Right lobe of liver (tissue), 6 donors: ENCODE data around the gene ADAMTS6. TPM values are rescaled to one million over a fixed set of nuclear protein-coding genes. Genes with fewer than 3 reads are reported as not detected.
A peak's percentile ranks its signal among the peaks of the same experiment; 100 is the strongest.

Experiments
- ATAC-seq, 4 donors: fragments of 200-7000 bp; cut with Tn5 transposase; one replicate each; pipeline ENCODE4 v1.9.1; 2020; ENCODE audit warnings: mild to moderate bottlenecking in 4 of 4, moderate library complexity in 4 of 4
- DNase-seq, 3 donors: peaks; one replicate each; pipeline ENCODE4 v3.0.0-alpha.2; 2020
- H3K27ac ChIP-seq, 3 donors: fragments of 200-600 bp; one replicate each; pipeline ENCODE4 v1.8.0; 2022
- H3K27me3 ChIP-seq, 2 donors: fragments of 200-600 bp; one replicate each; pipeline ENCODE4 v1.8.0; 2022
- H3K36me3 ChIP-seq, 4 donors: fragments of 200-600 bp; sonication (generic) in 1 of 4; one replicate each; pipeline versions ENCODE4 v1.5.1 to v1.8.0; 2017 to 2022; ENCODE audit warnings: control low read depth in 1 of 4
- H3K4me1 ChIP-seq, 4 donors: fragments of 200-600 bp; sonication (generic) in 1 of 4; one replicate each; pipeline versions ENCODE4 v1.5.1 to v1.8.0; 2017 to 2022; ENCODE audit warnings: control low read depth in 1 of 4
- H3K4me3 ChIP-seq, 3 donors: fragments of 200-600 bp; one replicate each; pipeline ENCODE4 v1.8.0; 2022
- H3K9me3 ChIP-seq, 4 donors: fragments of 200-600 bp; sonication (generic) in 1 of 4; one replicate each; pipeline versions ENCODE4 v1.5.1 to v1.8.0; 2017 to 2022; ENCODE audit warnings: control low read depth in 1 of 4
- POLR2A ChIP-seq: fragments of 450-650 bp; IDR thresholded peaks from one replicate; pipeline ENCODE4 v1.6.1; 2017; ENCODE audit warnings: antibody characterized with exemption, mild to moderate bottlenecking
- WGBS: methylation state at CpG from one replicate; pipeline ENCODE4 v1.1.6; 2018; ENCODE audit warnings: low coverage, low lambda C conversion rate; ENCODE audit not compliant: insufficient coverage; ENCODE audit errors: missing lambda C conversion rate; 5-methylcytosine and 5-hydroxymethylcytosine counted together
- intact Hi-C, 2 donors: fragments of 100-400 bp; cut with DNase I; formaldehyde crosslinking; loops; one replicate each; pipeline versions ENCODE4 v1.11.2 to v1.14.1; 2022
- total RNA-seq, 6 experiments: library from RNA; depleted of rRNA in 2 of 6; stranded (reverse); fragments of >200 nt in 2 of 6; fragmentation: NEBNext Ultra II Directional in 3 of 6; extraction: Animal tissue kit (Norgen Biotek cat#: 25700) in 3 of 6; gene quantifications; one replicate each; pipeline versions ENCODE4 v1.1.0 to v1.2.4, GENCODE V29; 2016 to 2023
- TF ChIP-seq, protein P1 (sequence below), 4 donors: fragments of 200-600 bp in 3 of 4; fragments of 450-650 bp in 1 of 4; IDR thresholded peaks; one replicate each; pipeline versions ENCODE4 v1.5.1 to v1.8.0; 2016 to 2022; ENCODE audit warnings: antibody characterized with exemption in 4 of 4, mild to moderate bottlenecking in 2 of 4
- donor health status: DM: no; HTN: yes; CAD: no.
- donor health status: DM: no; HTN: no; CAD: no.
- donor health status: DM: no; HTN: no; CAD: no.
- donor health status: DM: no; HTN: yes; CAD: no.
- donor health status: DM: no; HTN: yes; CAD: no.

The ADAMTS6 gene
- total RNA-seq, 6 experiments from 2014 or later: 0.17 to 0.56 (median 0.40) TPM

DNA sequence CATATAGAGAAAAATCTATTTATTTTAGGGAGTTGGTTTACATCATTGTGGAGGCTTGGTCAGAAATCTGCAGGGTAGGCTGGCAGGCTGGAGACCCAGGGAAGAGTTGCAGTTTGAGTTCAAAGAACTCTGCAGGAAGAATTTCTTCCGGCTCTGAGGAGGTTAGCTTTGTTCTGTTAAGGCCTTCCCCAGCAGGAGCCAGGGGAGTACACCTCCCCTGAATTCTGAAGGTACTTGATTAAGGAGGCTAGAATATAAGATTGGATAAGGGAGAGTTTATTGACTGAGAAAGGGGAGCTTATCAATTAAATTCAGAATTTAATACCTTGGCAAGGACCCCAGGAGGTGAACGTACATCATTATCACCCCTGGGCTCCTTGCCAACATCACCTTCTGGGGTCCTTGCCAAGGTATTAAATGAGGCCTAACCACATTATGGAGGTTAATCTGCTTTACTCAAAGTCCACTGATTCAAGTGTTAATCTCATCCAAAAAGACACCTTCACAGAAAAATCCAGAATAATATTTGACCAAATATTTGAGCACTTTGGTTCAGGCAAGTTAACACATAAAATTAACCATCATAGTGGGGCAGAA, 361.3 kb downstream of the ADAMTS6 start:
- Histone ChIP-seq H3K4me3 (no peak overlapping the region), H3K27ac (no peak overlapping the region), H3K27me3 (no peaks in the 10 kb centered on the region), H3K4me1 (no peaks in the 10 kb centered on the region), H3K36me3 (no peaks in the 10 kb centered on the region), H3K9me3 (no peaks in the 10 kb centered on the region)
- ATAC-seq (no peak), DNase-seq (no peak)
- intact Hi-C loops: no loop called here
- WGBS: 21% methylated on average over 2 of the region's 2 CpGs
- TF ChIP-seq POLR2A: no peak
- TF ChIP-seq, protein P1, sequence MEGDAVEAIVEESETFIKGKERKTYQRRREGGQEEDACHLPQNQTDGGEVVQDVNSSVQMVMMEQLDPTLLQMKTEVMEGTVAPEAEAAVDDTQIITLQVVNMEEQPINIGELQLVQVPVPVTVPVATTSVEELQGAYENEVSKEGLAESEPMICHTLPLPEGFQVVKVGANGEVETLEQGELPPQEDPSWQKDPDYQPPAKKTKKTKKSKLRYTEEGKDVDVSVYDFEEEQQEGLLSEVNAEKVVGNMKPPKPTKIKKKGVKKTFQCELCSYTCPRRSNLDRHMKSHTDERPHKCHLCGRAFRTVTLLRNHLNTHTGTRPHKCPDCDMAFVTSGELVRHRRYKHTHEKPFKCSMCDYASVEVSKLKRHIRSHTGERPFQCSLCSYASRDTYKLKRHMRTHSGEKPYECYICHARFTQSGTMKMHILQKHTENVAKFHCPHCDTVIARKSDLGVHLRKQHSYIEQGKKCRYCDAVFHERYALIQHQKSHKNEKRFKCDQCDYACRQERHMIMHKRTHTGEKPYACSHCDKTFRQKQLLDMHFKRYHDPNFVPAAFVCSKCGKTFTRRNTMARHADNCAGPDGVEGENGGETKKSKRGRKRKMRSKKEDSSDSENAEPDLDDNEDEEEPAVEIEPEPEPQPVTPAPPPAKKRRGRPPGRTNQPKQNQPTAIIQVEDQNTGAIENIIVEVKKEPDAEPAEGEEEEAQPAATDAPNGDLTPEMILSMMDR (IDR thresholded peaks at IDR 0.05): no peak

DNA sequence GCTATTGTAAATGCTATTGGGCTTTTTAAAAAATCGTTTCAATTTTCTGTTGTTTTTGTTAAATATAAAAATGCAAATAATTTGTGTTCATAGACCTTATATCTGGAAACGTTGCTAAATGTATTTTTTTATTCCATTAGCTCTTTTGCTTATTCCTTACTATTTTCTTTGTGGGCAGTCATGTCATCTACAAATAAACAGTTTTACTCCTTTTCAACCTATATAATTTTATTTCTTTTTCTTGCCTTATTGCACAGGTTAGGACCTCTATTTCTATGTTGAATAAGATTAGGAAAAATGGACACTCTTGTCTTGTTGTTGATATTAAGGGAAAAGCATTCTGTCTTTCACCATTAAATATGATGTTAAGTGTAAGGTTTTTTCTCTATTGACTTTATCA, 364.2 kb downstream of the ADAMTS6 start:
- Histone ChIP-seq H3K36me3 (no peaks in the 10 kb centered on the region), H3K4me3 (no peak overlapping the region), H3K27ac (no peak overlapping the region), H3K27me3 (no peaks in the 10 kb centered on the region), H3K4me1 (no peaks in the 10 kb centered on the region), H3K9me3 (no peaks in the 10 kb centered on the region)
- WGBS: 62% methylated on average over 2 of the region's 2 CpGs
- ATAC-seq: no peak
- no peak for TF ChIP-seq POLR2A
- TF ChIP-seq, protein P1 (IDR thresholded peaks at IDR 0.05): no peak
- no peak for DNase-seq
- intact Hi-C loops: no loop called here

DNA sequence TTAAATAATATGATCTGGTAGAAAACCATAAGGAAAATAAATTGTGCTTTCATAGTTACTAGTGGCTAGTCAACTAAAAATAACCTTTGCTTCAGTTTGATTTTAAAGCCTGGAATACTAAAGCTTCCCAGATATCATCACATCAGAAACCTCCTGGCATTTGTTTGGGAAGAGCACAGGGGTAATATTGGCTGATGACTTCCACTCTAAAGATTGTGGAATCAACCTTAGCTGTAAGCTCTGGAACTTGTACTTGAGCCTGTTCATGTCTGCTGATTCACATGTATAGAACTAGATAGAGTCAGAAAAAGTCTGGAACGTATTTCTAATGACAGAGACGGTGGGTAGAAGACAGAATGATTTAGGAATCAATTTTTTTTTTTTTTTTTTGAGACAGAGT, 367.9 kb downstream of the ADAMTS6 start:
- no peaks in the 10 kb centered on the region for H3K27me3 ChIP-seq
- TF ChIP-seq, protein P1 (IDR thresholded peaks at IDR 0.05): no peak
- TF ChIP-seq POLR2A: no peak
- no peak overlapping the region for H3K27ac ChIP-seq
- no peaks in the 10 kb centered on the region for H3K36me3 ChIP-seq
- 71% methylated on average over 2 of the region's 2 CpGs for WGBS
- no peaks in the 10 kb centered on the region for H3K9me3 ChIP-seq
- DNase-seq (no peak), ATAC-seq (no peak)
- intact Hi-C loops: no loop called here
- no peak overlapping the region for H3K4me3 ChIP-seq
- no peaks in the 10 kb centered on the region for H3K4me1 ChIP-seq

DNA sequence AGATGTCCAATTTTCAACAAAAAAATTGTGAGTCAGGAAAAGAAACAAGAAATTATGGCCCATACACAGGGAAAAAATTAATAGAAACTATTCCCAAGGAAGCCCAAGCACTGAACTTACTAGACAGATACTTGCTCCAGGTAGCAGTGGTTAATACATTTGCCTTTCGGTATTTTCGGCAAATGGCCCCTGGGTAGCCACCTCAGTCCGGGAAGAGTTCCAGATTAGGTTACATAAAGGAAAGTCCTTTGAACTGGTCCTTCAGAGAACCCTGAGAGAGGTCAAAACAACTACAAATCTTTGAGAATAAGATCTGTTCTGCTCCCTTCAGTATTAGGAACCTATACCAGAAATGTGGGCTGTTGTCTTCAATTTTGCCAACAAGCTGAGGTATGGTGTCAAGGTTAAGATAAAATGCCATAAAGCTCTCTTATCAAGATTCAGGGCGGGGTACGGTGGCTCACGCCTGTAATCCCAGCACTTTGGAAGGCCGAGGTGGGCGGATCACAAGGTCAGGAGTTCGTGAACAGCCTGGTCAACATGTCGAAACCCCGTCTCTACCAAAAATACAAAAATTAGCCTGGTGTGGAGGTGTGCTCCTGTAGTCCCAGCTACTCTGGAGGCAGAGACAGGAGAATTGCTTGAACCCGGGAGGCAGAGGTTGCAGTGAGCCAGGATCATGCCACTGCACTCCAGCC, 369.6 kb downstream of the ADAMTS6 start:
- intact Hi-C loops: no loop called here
- 54% methylated on average over 11 of the region's 12 CpGs for WGBS
- Histone ChIP-seq H3K27ac (peak overlapping the region; percentile 50 to 74 (median 55)), H3K4me1 (no peaks in the 10 kb centered on the region), H3K9me3 (no peaks in the 10 kb centered on the region), H3K27me3 (no peaks in the 10 kb centered on the region), H3K36me3 (no peaks in the 10 kb centered on the region), H3K4me3 (no peak overlapping the region)
- DNase-seq (peak in 1 of 3 donors; percentile 62), ATAC-seq (peak; percentile 91 to 97 (median 94))
- TF ChIP-seq, protein P1 (IDR thresholded peaks at IDR 0.05): no peak
- TF ChIP-seq POLR2A: no peak
